ENCODE results near the gene AIG1.
"Not testable (repeated sequence)": the region's sequence is repeated elsewhere in the genome, so short reads cannot be mapped to it uniquely, and the experiment has no call there.

AIG1 gene

DNA sequence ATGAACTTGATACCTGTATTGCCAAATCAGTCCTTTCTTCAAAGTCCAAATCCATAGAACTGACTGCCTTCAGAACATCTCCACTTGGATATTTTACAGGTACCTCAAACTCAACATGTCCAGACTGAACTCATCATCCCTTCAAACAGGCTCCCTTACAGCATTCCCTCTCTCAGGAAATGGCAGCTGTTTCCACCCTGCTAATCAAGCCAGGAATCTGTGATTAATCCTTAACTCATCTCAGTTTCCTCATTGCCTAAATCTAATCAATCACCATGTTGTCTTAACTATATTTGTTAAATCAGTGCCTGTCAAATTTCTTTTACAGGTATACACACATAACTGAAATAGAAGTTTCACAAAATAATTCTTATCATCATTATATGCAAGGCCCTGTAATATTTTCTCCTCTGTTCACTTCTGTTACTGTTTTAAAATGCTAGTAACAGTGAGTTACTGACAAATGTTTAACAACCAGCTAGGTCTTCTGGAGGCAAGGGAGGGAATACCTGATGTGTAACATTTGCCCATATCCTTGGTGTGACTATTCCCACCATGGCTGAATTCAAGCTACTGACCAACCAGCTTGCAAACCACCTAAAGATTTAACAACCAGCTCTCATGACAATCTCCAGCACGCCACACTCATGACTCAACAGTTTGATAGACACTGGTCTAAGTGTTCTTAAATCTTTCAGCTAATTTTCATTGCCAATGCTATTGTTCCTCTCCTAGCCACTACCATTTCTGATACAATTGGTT is 264.9 kb downstream of the AIG1 start:
- no peak for DNase-seq (ENCODE audit: low read depth, low spot score)

DNA sequence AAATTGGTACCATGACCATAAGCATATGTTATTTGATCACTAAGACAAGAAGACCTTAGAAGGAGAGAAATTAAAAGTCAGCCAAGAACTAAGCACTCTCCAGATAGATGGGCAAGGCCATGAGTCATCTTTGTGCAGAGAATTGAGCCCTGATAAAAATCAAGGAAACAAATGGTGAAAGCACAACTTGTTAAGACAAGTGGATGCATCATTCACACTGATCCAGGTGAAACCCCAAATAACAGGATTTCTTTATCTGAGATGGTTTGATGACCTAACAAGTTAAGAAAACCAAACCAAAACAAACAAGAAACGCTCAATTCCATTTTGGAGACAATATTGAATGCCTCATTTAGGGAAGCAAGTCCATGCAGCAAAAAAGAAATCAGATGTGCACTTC is 268.2 kb downstream of the AIG1 start:
- no peak for DNase-seq (ENCODE audit: low read depth, low spot score)

DNA sequence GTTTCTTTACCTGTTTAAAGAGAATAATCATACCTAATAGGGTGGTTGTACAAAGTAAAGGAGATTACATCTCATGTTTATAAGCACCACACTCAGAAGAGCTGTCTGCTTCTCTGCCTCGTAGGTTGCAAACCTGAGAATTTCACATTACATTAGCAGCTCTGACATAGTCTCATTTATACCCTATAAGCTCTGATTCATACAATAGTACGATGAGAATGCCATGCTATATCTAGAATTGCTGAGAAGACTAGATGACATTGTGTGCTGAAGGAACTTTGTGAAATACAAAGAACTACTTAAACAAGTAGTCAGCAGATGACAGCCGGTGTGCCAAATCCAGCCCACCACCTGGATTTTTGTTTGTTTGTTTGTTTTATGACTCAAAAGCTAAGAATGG is 268.6 kb downstream of the AIG1 start:
- no peak for DNase-seq (ENCODE audit: low read depth, low spot score)

- DNase-seq (ENCODE audit: low read depth, low spot score): no peak
Measured at GRCh38 chr6:143331362-143331761, 270.7 kb downstream of the AIG1 start.

DNA sequence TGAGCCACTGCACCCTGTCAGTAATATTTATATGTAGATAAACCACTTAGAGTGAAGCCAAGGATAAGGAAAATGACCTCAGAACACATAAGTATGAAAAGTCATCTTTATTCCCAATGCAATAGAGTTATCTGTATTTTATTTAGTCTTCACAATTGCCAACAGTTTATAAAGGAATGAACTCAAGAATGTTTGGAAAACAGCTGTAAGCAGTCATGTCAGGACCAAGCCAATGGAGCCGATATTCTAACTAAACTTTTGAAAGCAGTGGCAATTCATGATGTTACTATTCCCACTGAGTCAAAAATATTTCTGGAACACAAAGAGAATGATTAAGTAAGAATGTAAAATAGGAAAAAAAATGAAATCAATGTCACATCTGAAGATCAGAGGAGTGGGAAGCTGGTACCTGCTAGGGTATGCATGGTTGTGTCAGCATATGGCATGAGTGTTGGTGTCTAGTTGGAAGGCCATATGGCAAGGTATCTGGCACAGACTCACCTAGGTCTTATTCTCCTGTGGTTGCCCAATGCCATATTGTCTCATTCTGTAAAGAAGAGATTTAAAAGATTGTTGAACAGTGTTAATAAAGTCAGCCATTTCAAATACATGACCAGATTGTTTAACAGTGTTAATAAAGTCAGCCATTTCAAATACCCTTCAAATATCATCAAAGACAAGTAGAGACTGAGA is 271.6 kb downstream of the AIG1 start:
- no peak for DNase-seq (ENCODE audit: low read depth, low spot score)

- DNase-seq (ENCODE audit: low read depth, low spot score): no peak
Measured at GRCh38 chr6:143333081-143333480, 272.4 kb downstream of the AIG1 start.

GRCh38 chr6:143333749-143334520 is 273.2 kb downstream of the AIG1 start:
- DNase-seq (ENCODE audit: low read depth, low spot score): no peak

DNA sequence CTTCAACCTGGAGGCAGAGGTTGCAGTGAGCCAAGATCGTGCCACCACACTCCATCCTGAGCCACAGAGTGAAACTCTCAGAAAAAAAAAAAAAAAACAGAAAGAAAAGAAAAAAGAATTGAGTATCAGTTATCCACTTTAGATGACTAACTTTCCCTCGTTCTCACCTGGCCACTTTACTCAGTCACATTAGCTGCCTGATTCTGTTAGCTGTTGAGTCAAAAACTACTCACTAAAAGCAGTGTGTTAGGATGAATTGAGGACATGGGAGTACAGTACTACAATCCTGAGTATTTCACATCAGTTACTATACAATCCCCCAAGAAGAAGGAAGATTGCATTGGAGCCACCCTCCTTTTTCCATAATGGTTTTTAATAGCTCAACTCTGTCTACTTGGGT is 275.2 kb downstream of the AIG1 start:
- DNase-seq (ENCODE audit: low read depth, low spot score): no peak

GRCh38 chr6:143336446-143337152 is 275.9 kb downstream of the AIG1 start:
- DNase-seq (ENCODE audit: low read depth, low spot score): no peak

DNA sequence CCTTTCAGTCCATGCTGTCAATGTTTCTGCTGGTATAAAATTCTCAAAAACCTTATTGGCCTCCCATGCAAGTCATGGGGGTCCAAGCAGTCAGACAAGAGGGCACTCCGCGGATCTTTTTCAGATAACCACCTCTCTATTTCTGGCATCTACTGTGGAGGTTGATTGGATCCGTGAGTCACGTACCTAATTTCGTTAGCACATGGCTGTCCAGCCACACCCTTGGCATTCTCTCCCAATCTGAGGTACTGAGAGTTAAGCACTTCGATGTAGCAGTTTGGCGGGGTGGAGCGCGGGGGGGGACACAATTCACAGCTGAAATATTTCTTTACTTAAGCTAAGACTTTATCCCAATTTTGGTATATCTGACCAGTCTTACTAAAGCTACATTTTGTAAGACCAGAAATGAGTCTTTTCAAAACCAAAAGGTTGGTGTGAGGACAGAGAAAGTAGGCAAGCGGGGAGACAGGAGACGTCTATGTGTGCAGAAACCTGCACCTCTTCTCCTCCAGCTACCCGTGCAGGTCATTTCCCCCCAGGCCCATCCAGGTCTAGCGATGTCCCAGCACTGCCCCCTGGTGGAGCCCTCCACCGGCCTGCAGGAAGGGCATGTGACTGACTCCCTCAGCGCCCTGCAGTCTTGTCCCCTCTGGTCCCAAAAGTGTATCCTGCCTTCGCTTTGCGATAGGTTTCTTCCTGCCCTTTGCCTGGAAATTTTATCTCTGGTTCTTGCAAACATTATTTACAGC is 276.7 kb downstream of the AIG1 start:
- peak; percentile 28 for DNase-seq (ENCODE audit: low read depth, low spot score)

- no peak for DNase-seq (ENCODE audit: low read depth, low spot score)
Measured at GRCh38 chr6:143339223-143339622, 278.5 kb downstream of the AIG1 start.

- DNase-seq (ENCODE audit: low read depth, low spot score): not testable (repeated sequence)
Measured at GRCh38 chr6:143345477-143345876, 284.8 kb downstream of the AIG1 start.

GRCh38 chr6:143346004-143346403 is 285.3 kb downstream of the AIG1 start:
- DNase-seq (ENCODE audit: low read depth, low spot score): no peak

DNA sequence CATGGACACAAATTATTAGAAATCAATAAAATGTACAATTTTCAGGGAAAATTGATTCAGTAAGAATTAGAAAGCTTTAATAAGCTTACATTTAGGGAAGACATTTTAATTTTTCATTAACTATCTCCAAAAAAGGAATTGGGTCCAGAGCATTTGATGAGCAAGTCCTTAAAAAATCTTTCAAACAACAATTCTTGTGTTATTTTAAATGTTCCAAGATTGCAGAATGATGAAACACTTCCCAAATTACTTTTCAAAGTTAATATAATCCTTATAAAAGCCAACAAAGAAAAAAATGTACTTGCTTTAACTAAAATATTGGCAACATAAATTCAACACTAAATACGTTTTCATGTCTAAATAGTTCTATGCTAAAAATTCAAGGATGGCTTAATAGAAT is 287.8 kb downstream of the AIG1 start:
- no peak for DNase-seq (ENCODE audit: low read depth, low spot score)

DNA sequence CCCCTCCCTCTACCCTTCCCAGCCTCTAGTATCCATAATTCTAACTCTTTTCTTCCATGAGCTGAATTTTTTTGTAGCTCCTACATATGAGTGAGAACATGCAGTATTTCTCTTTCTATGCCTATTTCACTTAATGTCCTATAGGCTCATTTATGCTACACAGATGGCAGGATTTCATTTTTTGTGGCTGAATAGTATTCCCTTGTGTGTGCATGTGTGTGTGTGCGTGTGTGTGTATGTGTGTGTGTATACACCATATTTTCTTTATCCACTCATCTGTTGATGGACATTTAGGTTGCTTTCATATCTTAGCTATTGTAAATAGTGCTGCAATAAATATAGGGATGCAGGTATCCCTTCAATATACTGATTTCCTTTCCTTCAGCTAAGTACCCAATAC is 288.8 kb downstream of the AIG1 start:
- DNase-seq (ENCODE audit: low read depth, low spot score): no peak

DNA sequence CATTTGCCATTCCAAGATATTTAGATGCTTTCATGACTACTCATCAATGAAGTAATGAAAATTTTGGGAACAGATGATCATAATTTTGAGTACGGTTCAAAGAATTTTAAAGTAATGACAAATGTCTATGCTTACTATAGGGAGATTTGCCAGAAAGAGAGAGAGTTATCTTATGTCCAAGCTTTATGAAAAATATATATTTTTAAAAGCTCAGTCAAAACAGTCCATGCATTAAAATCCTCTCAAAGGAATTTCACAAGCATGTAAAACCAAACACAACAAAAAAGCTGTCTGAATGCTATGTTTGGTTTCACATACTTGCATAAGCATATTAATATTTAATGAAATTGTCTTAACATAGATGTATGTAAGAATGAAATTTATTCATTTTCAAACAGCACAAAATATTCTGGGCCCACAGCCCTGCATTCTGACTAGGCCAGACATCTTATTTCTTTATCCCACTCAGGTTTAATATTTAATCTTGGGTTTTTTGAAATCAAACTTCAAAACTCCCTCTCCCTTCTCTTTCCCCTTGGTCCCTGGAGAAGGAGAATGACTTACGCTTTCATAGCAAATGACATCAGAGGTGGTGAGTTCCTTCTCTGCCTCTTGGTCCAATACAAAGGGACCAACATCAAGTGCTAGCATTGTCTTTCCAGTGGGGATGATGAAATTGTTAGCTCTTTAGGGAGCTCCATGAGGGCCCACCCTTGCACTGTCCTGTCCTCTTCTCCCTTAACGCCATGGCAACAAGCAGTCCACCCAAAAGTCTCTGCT is 295.6 kb downstream of the AIG1 start:
- no peak for DNase-seq (ENCODE audit: low read depth, low spot score)

DNA sequence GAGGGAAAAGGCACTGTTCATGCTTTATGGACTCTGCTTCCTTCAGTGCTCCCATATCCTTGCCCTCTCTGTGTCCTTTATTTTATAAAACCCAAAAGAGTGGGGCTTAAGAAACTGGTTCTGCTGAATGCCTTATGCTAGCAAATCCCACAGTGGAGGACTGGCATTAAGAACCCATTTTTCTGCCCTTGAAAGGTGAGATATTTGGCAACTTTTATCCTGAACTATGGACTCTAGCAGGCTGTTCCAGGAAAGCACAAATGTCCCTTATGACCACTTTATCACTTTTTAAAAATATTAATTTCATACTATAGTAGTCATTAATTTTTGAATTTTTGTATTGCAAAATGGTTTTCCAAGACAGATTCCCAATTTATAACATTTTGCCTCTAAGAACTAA is 296.5 kb downstream of the AIG1 start:
- DNase-seq (ENCODE audit: low read depth, low spot score): no peak

DNA sequence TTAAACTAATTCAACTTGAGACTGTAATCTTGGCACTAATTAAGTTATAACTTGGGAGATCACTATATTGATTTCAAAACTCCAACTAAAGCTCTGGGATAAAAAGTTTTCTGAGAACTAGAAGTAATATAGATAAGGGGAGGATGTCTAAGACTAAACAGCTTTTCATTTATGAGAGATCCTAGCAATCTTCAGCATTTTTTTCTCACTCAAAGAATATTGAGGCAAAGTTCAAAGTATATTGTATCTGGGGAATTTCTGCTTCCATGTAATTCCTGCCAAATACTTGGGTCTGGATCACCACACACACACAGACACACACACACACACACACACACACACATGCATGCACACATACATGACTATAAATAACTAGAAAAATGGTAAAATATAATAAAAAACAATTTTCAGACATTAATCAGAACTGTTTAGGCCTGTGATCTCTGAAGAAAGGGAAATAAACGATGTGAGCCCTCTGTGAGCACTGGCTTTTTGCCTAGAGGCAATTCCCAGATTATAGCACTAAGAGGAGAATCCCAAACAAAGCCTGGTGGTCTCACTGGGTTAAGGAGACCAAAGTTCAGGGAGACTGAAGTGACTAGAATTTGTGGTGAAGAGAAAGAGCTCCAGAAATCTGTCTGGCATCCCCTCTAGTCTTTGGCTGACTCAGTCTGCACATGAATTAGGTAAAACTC is 297.0 kb downstream of the AIG1 start:
- no peak for DNase-seq (ENCODE audit: low read depth, low spot score)

GRCh38 chr6:143361536-143362191 is 301.0 kb downstream of the AIG1 start:
- DNase-seq (ENCODE audit: low read depth, low spot score): no peak

All from activated CD4-positive, CD25-positive, alpha-beta regulatory T cell treated with anti-CD3 and anti-CD28 coated beads, Interleukin-2, amount 50 U/mL, for 16 hours (primary cell).